HG03097 (cell line): ENCODE measurements around the gene NACC1.

ENCODE experiments used
- ATAC-seq: cut with Tn5 transposase; IDR thresholded peaks from one replicate; pipeline ENCODE4 v1.9.1; 2021; ENCODE audit not compliant: unreplicated experiment, low FRiP score

NACC1 gene

GRCh38 chr19:13117772-13118423, at the start of gene NACC1:
TSS of gene NACC1 (plus strand) at chr19:13118264. CDS start at chr19:13135208, 16,944 bp downstream.
- peak; percentile 65 for ATAC-seq

DNA sequence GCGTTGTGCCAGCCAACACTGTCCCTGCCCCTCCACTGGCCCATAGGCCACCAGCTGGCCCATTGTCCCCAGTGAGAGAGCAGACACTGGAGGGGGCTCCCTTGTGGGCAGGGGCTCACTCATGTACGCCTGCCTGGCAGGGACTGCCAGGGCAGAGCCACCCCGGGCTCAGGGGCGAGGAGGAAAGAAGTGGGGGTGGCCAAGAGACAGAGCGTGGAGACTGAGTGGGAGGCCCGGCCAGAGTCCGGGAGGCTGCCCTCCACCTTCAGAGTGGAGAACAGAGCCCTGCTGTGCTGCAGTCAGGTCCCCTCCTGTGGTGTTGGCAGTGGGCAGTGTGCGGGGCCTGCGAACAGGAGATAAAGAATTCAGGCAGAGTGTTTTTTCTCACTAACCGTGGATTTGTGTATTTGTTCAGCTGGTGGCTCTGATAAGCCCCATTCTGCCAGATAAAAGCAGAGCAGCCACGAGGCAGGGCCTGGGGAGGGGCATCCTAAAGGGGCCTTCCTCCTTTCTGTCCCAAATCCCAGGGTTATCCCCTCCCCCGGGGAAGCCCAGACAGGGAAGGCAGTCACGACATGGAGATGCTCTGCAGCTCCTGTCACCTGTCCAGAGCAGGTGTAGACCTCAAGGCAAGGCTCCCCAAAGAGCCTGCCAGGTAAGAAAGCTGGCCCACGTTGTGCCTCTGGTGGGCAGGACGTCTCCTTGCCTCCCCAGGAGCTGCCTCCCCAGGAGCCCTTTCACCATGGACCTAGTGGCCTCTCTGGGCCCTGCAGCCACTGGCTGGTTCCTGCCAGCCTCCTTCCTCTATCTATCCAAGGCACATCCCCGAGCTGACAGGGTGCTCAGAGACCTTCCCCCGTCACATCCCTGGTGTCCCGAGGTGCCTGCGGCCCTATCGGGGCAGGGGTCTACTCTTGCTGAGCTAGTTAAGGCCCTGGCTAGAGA, 48.4 kb upstream of the NACC1 start:
- no peak for ATAC-seq

- ATAC-seq = no peak
These were observed 47.5 kb upstream of the NACC1 start for GRCh38 chr19:13070425-13071140.

- no peak for ATAC-seq
These were observed 46.4 kb upstream of the NACC1 start for GRCh38 chr19:13071444-13072187.

- no peak for ATAC-seq
These were observed 45.7 kb upstream of the NACC1 start for GRCh38 chr19:13072188-13072908.

GRCh38 chr19:13073263-13073662, 44.8 kb upstream of the NACC1 start:
- no peak for ATAC-seq

GRCh38 chr19:13074378-13074777, 43.7 kb upstream of the NACC1 start:
- ATAC-seq = no peak

DNA sequence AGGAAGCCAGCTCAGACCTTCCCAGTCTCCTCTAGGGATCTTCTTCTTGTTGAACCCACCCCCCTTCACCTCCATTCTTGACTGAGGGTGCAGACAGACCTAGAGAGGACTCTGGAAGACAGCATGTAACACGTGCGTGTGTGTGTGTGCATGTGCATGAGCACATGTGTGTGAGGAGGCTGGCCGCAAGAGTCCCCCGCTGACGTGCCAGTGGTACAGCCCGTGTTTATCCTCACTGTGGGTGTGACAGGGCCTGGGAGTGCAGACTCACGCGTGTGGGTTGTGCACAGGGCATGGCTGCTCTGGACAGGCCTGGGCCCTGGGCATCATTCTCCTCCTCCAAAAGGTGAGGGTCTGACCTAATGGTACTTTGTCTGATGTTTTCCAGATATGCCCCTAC, 41.7 kb upstream of the NACC1 start:
- ATAC-seq = no peak

GRCh38 chr19:13076787-13077186, 41.3 kb upstream of the NACC1 start:
- no peak for ATAC-seq

GRCh38 chr19:13077240-13077639, 40.8 kb upstream of the NACC1 start:
- no peak for ATAC-seq

DNA sequence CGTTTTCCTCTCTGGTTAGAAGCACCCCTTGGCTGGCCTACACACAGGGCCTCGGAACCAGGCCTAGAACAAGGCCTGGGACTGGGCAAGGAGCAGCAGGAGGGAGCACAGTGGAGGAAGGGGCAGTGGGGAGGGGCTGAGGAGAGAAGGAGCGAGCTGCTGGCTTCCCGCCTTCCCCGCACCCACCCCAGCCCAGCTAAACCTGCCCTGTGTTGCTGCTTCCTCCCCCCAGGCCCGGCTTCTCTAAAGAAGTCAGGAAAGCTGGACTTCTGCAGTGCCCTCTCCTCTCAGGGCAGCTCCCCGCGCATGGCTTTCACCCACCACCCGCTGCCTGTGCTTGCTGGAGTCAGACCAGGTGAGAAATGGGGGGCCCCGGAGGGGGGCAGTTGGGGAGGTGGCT, 39.7 kb upstream of the NACC1 start:
- no peak for ATAC-seq

GRCh38 chr19:13078897-13079541, 39.0 kb upstream of the NACC1 start:
- no peak for ATAC-seq

GRCh38 chr19:13079542-13079986, 38.5 kb upstream of the NACC1 start:
- no peak for ATAC-seq

DNA sequence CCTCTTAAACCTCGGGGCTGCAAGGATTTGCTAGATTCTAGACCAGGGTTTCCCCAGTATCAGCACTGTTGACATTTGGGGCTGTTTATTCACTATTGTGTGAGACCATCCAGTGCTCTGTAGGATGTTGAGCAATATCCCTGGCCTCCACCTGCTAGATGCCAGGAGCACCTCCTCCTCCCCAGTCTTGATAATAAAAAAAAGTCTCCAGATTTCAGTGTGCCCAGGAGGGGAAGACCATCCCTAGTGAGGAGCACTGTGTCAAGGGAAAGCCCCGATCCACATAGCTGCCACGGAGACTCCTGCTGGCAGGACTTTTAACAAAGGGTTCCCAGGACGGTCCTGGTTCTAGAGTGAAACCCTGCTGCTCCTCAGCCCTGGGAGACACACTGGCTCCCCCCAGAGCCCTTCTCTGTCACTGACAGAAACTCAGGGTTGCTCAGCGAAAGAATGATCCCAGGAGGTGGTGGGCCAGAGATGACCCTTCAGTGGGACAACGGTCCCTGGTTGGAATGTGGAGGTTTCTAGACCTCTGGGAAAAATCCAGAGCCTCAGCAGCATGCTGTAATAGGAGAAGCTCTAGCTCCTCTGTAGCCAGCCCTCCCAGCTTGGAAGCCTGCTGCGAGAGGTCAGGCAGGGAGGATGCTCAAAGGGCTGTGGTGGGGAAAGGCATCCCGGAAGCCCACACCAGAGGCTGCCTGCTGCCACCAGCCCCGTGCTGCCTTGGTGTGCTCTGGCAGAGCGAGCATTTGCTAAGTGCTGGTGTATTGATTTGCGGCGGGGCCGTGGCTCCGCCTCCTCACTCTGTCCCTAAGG, 35.7 kb upstream of the NACC1 start:
- no peak for ATAC-seq

GRCh38 chr19:13083008-13083404, 35.1 kb upstream of the NACC1 start:
- no peak for ATAC-seq

GRCh38 chr19:13083627-13084026, 34.4 kb upstream of the NACC1 start:
- ATAC-seq = no peak

DNA sequence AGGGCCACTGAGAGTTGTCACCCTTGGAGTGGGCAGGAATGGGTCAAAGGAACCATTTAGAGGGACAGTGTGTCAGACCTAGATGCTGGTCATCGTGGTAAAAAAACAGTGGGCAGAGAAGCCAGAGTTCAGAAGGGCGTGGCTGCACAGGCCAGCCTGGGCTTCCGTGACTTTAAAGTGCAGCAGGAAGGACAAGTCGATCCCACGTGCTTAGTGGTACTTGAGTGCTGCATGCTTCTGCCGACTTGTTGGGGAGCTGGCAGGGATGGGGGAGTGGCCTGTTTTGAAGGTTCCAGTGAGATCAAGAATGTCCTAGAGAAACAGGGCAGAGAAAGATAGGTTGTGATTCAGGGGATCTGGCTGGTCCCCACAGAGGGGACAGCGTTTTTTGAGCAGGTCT, 32.4 kb upstream of the NACC1 start:
- ATAC-seq = no peak

DNA sequence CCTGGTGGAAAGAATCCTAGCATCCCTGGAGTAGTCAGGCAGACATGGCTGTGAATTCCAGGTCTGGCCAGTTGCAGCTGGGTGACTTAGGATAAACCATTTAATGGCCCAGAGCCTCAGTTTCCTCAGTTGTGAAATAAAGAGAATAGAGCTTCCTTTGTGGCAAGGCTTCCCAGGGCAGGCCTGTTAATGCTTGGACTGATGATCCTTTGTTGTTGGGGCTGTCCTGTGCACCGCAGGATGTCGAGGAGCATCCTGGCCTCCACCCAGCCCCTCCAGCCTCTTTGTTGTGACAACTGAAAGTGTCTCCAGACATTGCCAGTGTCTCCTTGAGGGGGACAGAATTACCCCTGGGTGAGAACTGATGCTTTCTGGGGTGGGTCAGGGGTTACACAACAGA, 31.7 kb upstream of the NACC1 start:
- ATAC-seq = no peak

GRCh38 chr19:13087295-13087694, 30.8 kb upstream of the NACC1 start:
- ATAC-seq = no peak
